Left lung (tissue), 10 donors: ENCODE measurements around the gene PPME1. TPM values are rescaled to one million over a fixed set of nuclear protein-coding genes. Genes with fewer than 3 reads are reported as not detected.

Source experiments
- ATAC-seq: fragments of 200-7000 bp; cut with Tn5 transposase; one replicate; pipeline ENCODE4 v1.9.1; 2020; ENCODE audit warnings: moderate library complexity
- DNase-seq, 4 donors: peaks; one replicate each; pipeline ENCODE4 v3.0.0-alpha.2; 2013 to 2020
- H3K27ac ChIP-seq, 2 donors: fragments of 200-600 bp; sonication (generic) in 1 of 2; one replicate each; pipeline versions ENCODE4 v1.5.0 to v1.8.0; 2020 to 2021
- H3K27me3 ChIP-seq, 2 donors: fragments of 200-600 bp; sonication (generic) in 1 of 2; one replicate each; pipeline versions ENCODE4 v1.5.0 to v1.8.0; 2020 to 2021
- H3K36me3 ChIP-seq, 2 donors: fragments of 200-600 bp; sonication (generic) in 1 of 2; one replicate each; pipeline versions ENCODE4 v1.5.0 to v1.8.0; 2020 to 2021
- H3K4me1 ChIP-seq, 2 donors: fragments of 200-600 bp; one replicate each; pipeline ENCODE4 v1.8.0; 2021
- H3K4me3 ChIP-seq, 2 donors: fragments of 200-600 bp; sonication (generic) in 1 of 2; one replicate each; pipeline versions ENCODE4 v1.5.0 to v1.8.0; 2020 to 2021; ENCODE audit warnings: mild to moderate bottlenecking in 1 of 2
- H3K9me3 ChIP-seq, 2 donors: fragments of 200-600 bp; sonication (generic) in 1 of 2; one replicate each; pipeline versions ENCODE4 v1.5.0 to v1.8.0; 2020 to 2021
- CTCF ChIP-seq, 2 donors: fragments of 200-600 bp; sonication (generic) in 1 of 2; IDR thresholded peaks; one replicate each; pipeline versions ENCODE4 v1.5.0 to v1.8.0; 2021; ENCODE audit warnings: antibody characterized with exemption in 2 of 2
- intact Hi-C, 2 donors: fragments of 100-400 bp; cut with DNase I; formaldehyde crosslinking; loops; one replicate each; pipeline versions ENCODE4 v1.11.2 to v1.14.2; 2022
- polyA plus RNA-seq, 6 donors: library from polyadenylated mRNA; unstranded; fragments of 120-200 nt; gene quantifications; one replicate each; pipeline ENCODE4 v1.2.1, GENCODE V29; 2013; ENCODE audit not compliant: insufficient read length in 6 of 6
- total RNA-seq, 2 donors: library from RNA; stranded (reverse); fragmentation: NEBNext Ultra II Directional; extraction: Animal tissue kit (Norgen Biotek cat#: 25700); gene quantifications; one replicate each; pipeline ENCODE4 v1.2.1, GENCODE V29; 2021
- donor health status: DM: no; HTN: yes; CAD: no.
- donor health status: DM: no; HTN: no; CAD: no.

Gene PPME1
- total and polyA plus RNA-seq, 8 donors = 30.8 to 48.0 (median 44.0) TPM

GRCh38 chr11:74233683-74234082 is 62.6 kb downstream of the PPME1 start:
- Histone ChIP-seq H3K9me3 (no peaks in the 10 kb centered on the region), H3K4me3 (no peak overlapping the region), H3K36me3 (peaks cover 0 to 55% of the 10 kb centered on the region in 2 donors), H3K27me3 (no peaks in the 10 kb centered on the region), H3K4me1 (no peaks in the 10 kb centered on the region), H3K27ac (no peak overlapping the region)
- TF ChIP-seq CTCF (IDR thresholded peaks at IDR 0.05) = no peak
- ATAC-seq (no peak), DNase-seq (no peak)
- intact Hi-C loops = no loop called here

GRCh38 chr11:74235121-74235520 is 64.0 kb downstream of the PPME1 start:
- no peak for ATAC-seq
- H3K27ac ChIP-seq = no peak overlapping the region
- no peaks in the 10 kb centered on the region for H3K4me1 ChIP-seq
- H3K9me3 ChIP-seq = no peaks in the 10 kb centered on the region
- DNase-seq = no peak
- no peak overlapping the region for H3K4me3 ChIP-seq
- intact Hi-C loops = no loop called here
- no peaks in the 10 kb centered on the region for H3K27me3 ChIP-seq
- peaks cover 0 to 67% of the 10 kb centered on the region in 2 donors for H3K36me3 ChIP-seq
- TF ChIP-seq CTCF (IDR thresholded peaks at IDR 0.05) = no peak

- no peak for DNase-seq
- ATAC-seq = no peak
- no peak overlapping the region for H3K27ac ChIP-seq
- TF ChIP-seq CTCF (IDR thresholded peaks at IDR 0.05) = no peak
- no peaks in the 10 kb centered on the region for H3K27me3 ChIP-seq
- H3K4me3 ChIP-seq = no peak overlapping the region
- peaks cover 0 to 72% of the 10 kb centered on the region in 2 donors for H3K36me3 ChIP-seq
- intact Hi-C loops = no loop called here
- H3K4me1 ChIP-seq = no peaks in the 10 kb centered on the region
- no peaks in the 10 kb centered on the region for H3K9me3 ChIP-seq
Measured at GRCh38 chr11:74237541-74237940, 66.5 kb downstream of the PPME1 start.

DNA sequence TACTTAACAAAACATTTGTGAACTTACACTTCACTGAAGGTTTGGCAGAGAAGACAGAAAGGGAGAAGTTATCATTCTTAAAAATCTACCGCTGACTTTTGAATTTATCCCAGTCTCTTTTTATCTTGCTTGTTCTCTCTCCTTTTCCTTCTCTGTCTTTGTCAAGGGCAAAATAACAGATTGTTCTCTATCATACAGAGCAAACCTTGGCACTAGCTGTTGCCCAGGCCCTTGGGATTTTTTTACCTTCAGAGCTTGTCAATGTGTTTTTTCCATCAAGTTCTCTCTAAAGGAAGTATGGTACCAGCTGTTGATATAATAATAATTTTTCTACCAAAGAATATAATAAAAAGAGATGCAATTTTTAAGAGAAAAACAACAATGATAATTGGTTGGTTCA is 67.2 kb downstream of the PPME1 start:
- Histone ChIP-seq H3K4me3 (no peak overlapping the region), H3K9me3 (no peaks in the 10 kb centered on the region), H3K27ac (no peak overlapping the region), H3K36me3 (peaks cover 0 to 78% of the 10 kb centered on the region in 2 donors), H3K27me3 (no peaks in the 10 kb centered on the region), H3K4me1 (no peaks in the 10 kb centered on the region)
- no peak for TF ChIP-seq CTCF (IDR thresholded peaks at IDR 0.05)
- ATAC-seq (no peak), DNase-seq (no peak)
- intact Hi-C loops = no loop called here

DNA sequence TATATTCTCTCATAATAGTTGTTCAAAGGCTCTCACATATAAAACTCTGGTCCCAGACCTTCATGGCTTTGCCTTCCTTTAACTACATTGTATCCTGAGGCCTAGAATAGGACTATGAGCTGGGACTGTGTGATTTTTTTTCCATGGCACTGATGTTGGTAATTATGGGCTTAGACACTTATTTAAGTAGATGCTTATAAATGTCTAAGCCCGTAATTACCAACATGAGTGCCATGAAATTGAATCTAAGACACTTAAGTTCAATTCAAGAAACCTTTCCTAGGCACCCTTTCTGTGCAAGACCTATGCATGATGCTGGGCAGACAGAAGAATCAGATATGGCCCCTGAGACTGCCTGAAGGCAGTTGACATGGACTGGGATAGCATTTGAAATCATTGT is 77.4 kb downstream of the PPME1 start:
- Histone ChIP-seq H3K27me3 (no peaks in the 10 kb centered on the region), H3K4me3 (no peak overlapping the region), H3K4me1 (no peaks in the 10 kb centered on the region), H3K36me3 (peaks cover 0 to 72% of the 10 kb centered on the region in 2 donors), H3K27ac (no peak overlapping the region), H3K9me3 (no peaks in the 10 kb centered on the region)
- no peak for TF ChIP-seq CTCF (IDR thresholded peaks at IDR 0.05)
- ATAC-seq (no peak), DNase-seq (no peak)
- intact Hi-C loops = no loop called here
